GM23338 (cell line): ENCODE measurements around the gene SIRT1.

Experiments used
- CTCF ChIP-seq, 2 experiments: fragments of 200-600 bp in 1 of 2; sonication (generic) in 1 of 2; conservative IDR thresholded peaks; 2 replicates each; pipeline versions ENCODE4 v1.5.1 to v1.6.1; 2016 to 2017; ENCODE audit warnings: antibody characterized with exemption in 2 of 2, low read depth in 2 of 2, mild to moderate bottlenecking in 2 of 2, moderate library complexity in 1 of 2
- EZH2 ChIP-seq: fragments of 200-600 bp; sonication (generic); IDR thresholded peaks from one replicate; pipeline ENCODE4 v1.8.0; 2017; ENCODE audit warnings: antibody characterized with exemption, mild to moderate bottlenecking, low read depth; ENCODE audit not compliant: unreplicated experiment
- JUNB ChIP-seq: IDR thresholded peaks from one replicate; pipeline ENCODE4 v1.6.1; 2016; ENCODE audit warnings: antibody characterized with exemption; ENCODE audit not compliant: unreplicated experiment
- POLR2AphosphoS5 ChIP-seq: IDR thresholded peaks from 2 replicates; pipeline ENCODE4 v1.6.1; 2016; ENCODE audit warnings: antibody characterized with exemption, low read depth

GRCh38 chr10:67843284-67843683, 41.2 kb upstream of the SIRT1 start:
- no peak for TF ChIP-seq CTCF (conservative IDR thresholded peaks at IDR 0.05; ENCODE audit: low read depth in 2 of 2)
- no peak for TF ChIP-seq POLR2AphosphoS5
- no peak for TF ChIP-seq JUNB
- no peak for TF ChIP-seq EZH2
